ENCODE data around the gene PDIA2. TPM values are rescaled to one million over a fixed set of nuclear protein-coding genes. Genes with fewer than 3 reads are reported as not detected.

The PDIA2 gene
- total RNA-seq, 2 experiments from 2014 or later, result 0.31 TPM; not detected in 1

DNA sequence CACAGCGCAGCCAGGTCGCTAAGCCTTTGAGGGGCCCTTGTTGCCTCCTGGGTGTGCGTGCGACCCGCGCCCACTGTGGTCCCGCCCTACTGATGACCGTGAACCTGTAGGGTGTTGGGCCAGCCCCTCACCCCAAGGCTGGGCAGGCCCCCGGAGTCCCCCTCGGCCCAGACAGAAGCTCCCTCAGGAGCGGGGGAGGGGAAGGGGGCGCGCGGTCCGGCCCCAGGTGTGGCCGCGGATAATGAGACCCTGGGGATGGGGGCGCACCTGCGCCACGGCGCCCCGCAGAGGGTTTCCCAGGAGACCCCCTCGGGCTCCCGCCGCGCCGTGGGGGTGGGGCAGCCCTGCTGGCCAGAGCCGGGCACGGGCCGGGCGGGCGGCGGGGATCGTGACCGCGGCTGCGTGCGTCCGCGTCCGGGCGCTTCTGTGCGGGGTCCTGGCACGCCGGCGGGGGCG lies 2.9 kb upstream of the PDIA2 start:
- Mint-ChIP-seq H3K27me3 (peaks cover 32% of the 10 kb centered on the region), H3K4me3 (no peak overlapping the region), H3K4me1 (peaks cover 5% of the 10 kb centered on the region), H3K9me3 (no peaks in the 10 kb centered on the region), H3K27ac (no peak overlapping the region), H3K36me3 (no peaks in the 10 kb centered on the region)
- POLR2A ChIA-PET, result no interaction called here
- DNase-seq (no peak), ATAC-seq (ENCODE audit: low read depth) (no peak)

DNA sequence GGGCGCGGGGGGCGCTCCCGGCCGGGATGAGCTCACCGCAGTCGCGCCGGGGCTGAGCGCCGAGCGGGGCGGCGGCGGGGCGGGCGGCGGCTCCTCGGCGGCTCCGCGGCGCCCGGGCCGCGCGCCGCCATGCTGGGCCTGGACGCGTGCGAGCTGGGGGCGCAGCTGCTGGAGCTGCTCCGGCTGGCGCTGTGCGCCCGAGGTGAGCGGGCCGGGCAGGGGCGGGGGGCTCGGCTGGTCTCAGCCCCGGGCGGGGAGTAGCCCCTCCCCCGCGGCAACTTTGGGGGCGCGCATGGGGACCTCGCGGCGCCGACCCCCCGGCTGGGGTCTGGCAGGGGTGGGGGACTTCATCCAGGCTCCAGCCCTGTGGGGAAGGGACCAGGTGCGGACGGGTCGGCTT lies 2.4 kb upstream of the PDIA2 start, which contains the start of gene ARHGDIG:
Gene ARHGDIG (plus strand): TSS at position 40 of the 400 bp plus-strand sequence. CDS start 90 bp downstream, at position 130.
- H3K36me3 Mint-ChIP-seq, result no peaks in the 10 kb centered on the region
- no peak for DNase-seq
- H3K4me3 Mint-ChIP-seq, result no peak within 1 kb of the TSS
- POLR2A ChIA-PET, result no interaction called here
- H3K4me1 Mint-ChIP-seq, result peaks cover 5% of the 10 kb centered on the region
- H3K27me3 Mint-ChIP-seq, result peaks cover 29% of the 10 kb centered on the region
- no peaks in the 10 kb centered on the region for H3K9me3 Mint-ChIP-seq
- H3K27ac Mint-ChIP-seq, result no peak within 1 kb of the TSS
- no peak for ATAC-seq (ENCODE audit: low read depth)

GRCh38 chr16:280991-281659 lies 1.8 kb upstream of the PDIA2 start:
- POLR2A ChIA-PET, result no interaction called here
- Mint-ChIP-seq H3K4me1 (peaks cover 4% of the 10 kb centered on the region), H3K36me3 (no peaks in the 10 kb centered on the region), H3K9me3 (no peaks in the 10 kb centered on the region), H3K27ac (no peak overlapping the region), H3K4me3 (no peak overlapping the region), H3K27me3 (peaks cover 28% of the 10 kb centered on the region)
- ATAC-seq (ENCODE audit: low read depth) (no peak), DNase-seq (no peak)

- ATAC-seq (ENCODE audit: low read depth) (no peak), DNase-seq (no peak)
- H3K36me3 Mint-ChIP-seq, result peaks cover 1% of the 10 kb centered on the region
- H3K27ac Mint-ChIP-seq, result no peak overlapping the region
- no peak overlapping the region for H3K4me3 Mint-ChIP-seq
- no peaks in the 10 kb centered on the region for H3K9me3 Mint-ChIP-seq
- H3K4me1 Mint-ChIP-seq, result peaks cover 3% of the 10 kb centered on the region
- POLR2A ChIA-PET, result no interaction called here
- peaks cover 22% of the 10 kb centered on the region for H3K27me3 Mint-ChIP-seq
These were observed 1.2 kb upstream of the PDIA2 start for GRCh38 chr16:281660-282255.

DNA sequence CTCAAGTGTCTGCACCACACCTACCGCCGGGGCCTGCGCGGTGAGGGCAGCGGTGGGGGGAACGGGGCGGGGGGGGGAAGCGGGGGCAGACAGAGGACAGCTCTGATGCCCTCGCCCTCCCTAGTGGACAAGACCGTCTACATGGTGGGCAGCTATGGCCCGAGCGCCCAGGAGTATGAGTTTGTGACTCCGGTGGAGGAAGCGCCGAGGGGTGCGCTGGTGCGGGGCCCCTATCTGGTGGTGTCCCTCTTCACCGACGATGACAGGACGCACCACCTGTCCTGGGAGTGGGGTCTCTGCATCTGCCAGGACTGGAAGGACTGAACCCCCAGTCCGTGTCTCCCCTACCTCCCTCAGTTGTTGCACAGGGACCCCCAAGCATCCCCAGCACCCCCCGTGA lies 473 bp upstream of the PDIA2 start:
- no peak overlapping the region for H3K4me3 Mint-ChIP-seq
- peaks cover 15% of the 10 kb centered on the region for H3K27me3 Mint-ChIP-seq
- POLR2A ChIA-PET, result no interaction called here
- DNase-seq (no peak), ATAC-seq (ENCODE audit: low read depth) (no peak)
- H3K27ac Mint-ChIP-seq, result no peak overlapping the region
- H3K4me1 Mint-ChIP-seq, result peaks cover 3% of the 10 kb centered on the region
- H3K9me3 Mint-ChIP-seq, result no peaks in the 10 kb centered on the region
- peaks cover 1% of the 10 kb centered on the region for H3K36me3 Mint-ChIP-seq

GRCh38 chr16:284204-285120 lies 1.5 kb downstream of the PDIA2 start:
- POLR2A ChIA-PET, result no interaction called here
- H3K27ac Mint-ChIP-seq, result no peak overlapping the region
- H3K36me3 Mint-ChIP-seq, result peaks cover 1% of the 10 kb centered on the region
- DNase-seq (no peak), ATAC-seq (ENCODE audit: low read depth) (no peak)
- no peaks in the 10 kb centered on the region for H3K4me1 Mint-ChIP-seq
- no peak overlapping the region for H3K4me3 Mint-ChIP-seq
- no peaks in the 10 kb centered on the region for H3K9me3 Mint-ChIP-seq
- peaks cover 4% of the 10 kb centered on the region for H3K27me3 Mint-ChIP-seq

- peaks cover 4% of the 10 kb centered on the region for H3K27me3 Mint-ChIP-seq
These were observed 2.4 kb downstream of the PDIA2 start for GRCh38 chr16:285146-286055.

DNA sequence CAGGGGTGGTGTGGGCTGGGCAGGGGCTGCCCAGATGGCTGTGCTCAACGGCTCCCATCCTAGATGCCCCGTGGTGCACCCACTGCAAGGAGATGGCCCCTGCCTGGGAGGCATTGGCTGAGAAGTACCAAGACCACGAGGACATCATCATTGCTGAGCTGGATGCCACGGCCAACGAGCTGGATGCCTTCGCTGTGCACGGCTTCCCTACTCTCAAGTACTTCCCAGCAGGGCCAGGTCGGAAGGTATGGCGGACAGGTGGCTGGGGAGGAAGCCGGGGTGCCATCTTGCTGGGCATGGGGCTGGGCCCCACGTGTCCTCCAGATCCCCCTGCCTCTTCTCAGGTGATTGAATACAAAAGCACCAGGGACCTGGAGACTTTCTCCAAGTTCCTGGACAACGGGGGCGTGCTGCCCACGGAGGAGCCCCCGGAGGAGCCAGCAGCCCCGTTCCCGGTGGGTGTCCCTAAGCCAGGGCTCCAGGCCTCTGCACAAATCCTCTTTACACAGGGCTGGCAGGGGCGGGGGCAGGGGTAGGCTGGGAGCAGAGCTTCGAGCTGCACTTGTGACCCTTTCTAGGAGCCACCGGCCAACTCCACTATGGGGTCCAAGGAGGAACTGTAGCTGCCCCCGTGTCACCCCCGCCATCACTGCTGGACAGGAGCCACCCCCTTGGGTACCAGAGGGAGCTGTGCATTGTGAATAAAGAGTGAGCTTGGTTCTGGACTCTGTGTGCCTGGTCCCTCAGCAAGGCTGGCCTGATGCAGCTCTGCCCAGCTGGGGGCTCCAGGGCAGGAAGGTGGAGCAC lies 3.7 kb downstream of the PDIA2 start:
- ATAC-seq (ENCODE audit: low read depth), result no peak
- DNase-seq, result no peak
- peaks cover 1% of the 10 kb centered on the region for H3K36me3 Mint-ChIP-seq
- POLR2A ChIA-PET, result no interaction called here
- H3K4me3 Mint-ChIP-seq, result no peak overlapping the region
- H3K27ac Mint-ChIP-seq, result no peak overlapping the region
- H3K27me3 Mint-ChIP-seq, result peaks cover under 1% of the 10 kb centered on the region
- H3K4me1 Mint-ChIP-seq, result no peaks in the 10 kb centered on the region
- no peaks in the 10 kb centered on the region for H3K9me3 Mint-ChIP-seq

More at GRCh38 chr16:285146-286055, 2.4 kb downstream of the PDIA2 start:
- POLR2A ChIA-PET, result no interaction called here
- H3K36me3 Mint-ChIP-seq, result peaks cover 1% of the 10 kb centered on the region
- no peak for ATAC-seq (ENCODE audit: low read depth)
- no peak overlapping the region for H3K4me3 Mint-ChIP-seq
- H3K4me1 Mint-ChIP-seq, result no peaks in the 10 kb centered on the region
- DNase-seq, result no peak
- no peak overlapping the region for H3K27ac Mint-ChIP-seq
- no peaks in the 10 kb centered on the region for H3K9me3 Mint-ChIP-seq

DNA sequence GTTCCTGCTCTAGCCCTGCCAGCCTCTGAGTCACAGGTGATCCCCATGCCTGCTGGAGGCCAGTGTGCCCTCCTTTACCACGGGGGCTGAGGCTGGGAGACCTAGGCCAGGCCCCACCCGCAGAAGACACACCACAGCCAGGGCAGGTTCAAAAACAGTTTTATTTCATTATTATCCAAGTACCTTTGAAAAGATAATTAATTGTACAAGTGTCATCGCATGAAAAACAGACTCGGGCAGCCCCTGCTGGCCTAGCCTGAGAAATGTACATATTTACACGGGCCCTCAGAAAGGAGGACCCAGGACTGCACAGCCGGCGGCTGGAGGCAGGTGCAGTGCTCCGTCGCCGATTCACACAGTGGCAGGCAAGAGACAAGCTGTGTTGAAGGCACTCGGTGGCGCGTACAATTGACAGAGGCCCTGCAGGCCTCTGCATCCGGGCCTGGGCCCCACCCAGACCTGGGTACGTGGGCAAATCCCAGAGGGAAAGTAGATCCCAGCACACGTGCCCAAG lies 4.4 kb downstream of the PDIA2 start:
- DNase-seq (no peak), ATAC-seq (ENCODE audit: low read depth) (no peak)
- no peak overlapping the region for H3K27ac Mint-ChIP-seq
- no peaks in the 10 kb centered on the region for H3K9me3 Mint-ChIP-seq
- H3K4me3 Mint-ChIP-seq, result no peak overlapping the region
- H3K4me1 Mint-ChIP-seq, result no peaks in the 10 kb centered on the region
- H3K36me3 Mint-ChIP-seq, result peaks cover 1% of the 10 kb centered on the region
- POLR2A ChIA-PET, result no interaction called here
- no peaks in the 10 kb centered on the region for H3K27me3 Mint-ChIP-seq

- POLR2A ChIA-PET, result no interaction called here
- Mint-ChIP-seq H3K4me3 (no peak overlapping the region), H3K9me3 (no peaks in the 10 kb centered on the region), H3K4me1 (no peaks in the 10 kb centered on the region), H3K27me3 (no peaks in the 10 kb centered on the region), H3K27ac (no peak overlapping the region), H3K36me3 (peaks cover 1% of the 10 kb centered on the region)
- ATAC-seq (ENCODE audit: low read depth) (no peak), DNase-seq (no peak)
These were observed 5.3 kb downstream of the PDIA2 start for GRCh38 chr16:287981-288920.

DNA sequence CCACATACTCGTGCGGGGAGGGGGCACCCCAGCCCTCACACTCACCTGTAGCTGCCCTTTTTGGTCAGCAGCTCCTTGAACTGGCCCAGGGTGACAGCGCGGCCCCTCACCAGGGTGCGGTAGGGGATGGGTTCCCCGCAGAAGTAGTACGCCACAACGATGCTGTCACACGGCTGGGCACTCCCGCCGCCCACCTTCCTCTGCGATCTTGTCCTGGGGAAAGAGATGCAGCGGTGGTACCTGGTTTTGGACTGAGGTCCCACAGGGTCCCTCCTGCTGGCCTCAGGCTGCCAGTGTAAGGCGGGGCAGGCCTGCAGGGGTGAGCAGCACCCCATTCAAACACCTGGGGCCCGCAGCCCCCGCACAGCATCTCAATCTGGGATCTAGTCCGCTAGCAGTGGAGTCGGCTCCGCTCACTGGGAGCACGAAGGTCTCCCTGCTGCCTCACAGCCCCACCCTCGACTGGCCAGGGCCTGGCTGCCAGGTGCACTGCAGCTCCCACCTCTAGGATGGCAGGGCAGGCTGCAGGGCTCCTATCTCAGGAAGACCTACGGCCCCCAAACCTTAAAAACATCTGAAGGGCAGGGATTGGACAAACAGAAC lies 6.5 kb downstream of the PDIA2 start:
- POLR2A ChIA-PET, result interaction anchor here (0.6 kb wide), 1 partner anchor 193 kb away, joined by 6 read pairs; no protein-coding TSS in a partner anchor
- no peak for DNase-seq
- Mint-ChIP-seq H3K27me3 (no peaks in the 10 kb centered on the region), H3K36me3 (peaks cover 1% of the 10 kb centered on the region), H3K9me3 (no peaks in the 10 kb centered on the region), H3K4me1 (no peaks in the 10 kb centered on the region), H3K4me3 (no peak overlapping the region), H3K27ac (no peak overlapping the region)
- no peak for ATAC-seq (ENCODE audit: low read depth)

Data from activated naive CD8-positive, alpha-beta T cell treated with anti-CD3 and anti-CD28 coated beads, Interleukin-2, amount 10 ng/mL, durations not matched to agents 7 days and 5 days (primary cell).